ENCODE results near the gene PPIG. TPM values are rescaled to one million over a fixed set of nuclear protein-coding genes. Genes with fewer than 3 reads are reported as not detected.
"Not testable (repeated sequence)": the region's sequence is repeated elsewhere in the genome, so short reads cannot be mapped to it uniquely, and the experiment has no call there.

PPIG gene
- total RNA-seq, 1 experiment from 2014 or later, result 46.5 TPM

DNA sequence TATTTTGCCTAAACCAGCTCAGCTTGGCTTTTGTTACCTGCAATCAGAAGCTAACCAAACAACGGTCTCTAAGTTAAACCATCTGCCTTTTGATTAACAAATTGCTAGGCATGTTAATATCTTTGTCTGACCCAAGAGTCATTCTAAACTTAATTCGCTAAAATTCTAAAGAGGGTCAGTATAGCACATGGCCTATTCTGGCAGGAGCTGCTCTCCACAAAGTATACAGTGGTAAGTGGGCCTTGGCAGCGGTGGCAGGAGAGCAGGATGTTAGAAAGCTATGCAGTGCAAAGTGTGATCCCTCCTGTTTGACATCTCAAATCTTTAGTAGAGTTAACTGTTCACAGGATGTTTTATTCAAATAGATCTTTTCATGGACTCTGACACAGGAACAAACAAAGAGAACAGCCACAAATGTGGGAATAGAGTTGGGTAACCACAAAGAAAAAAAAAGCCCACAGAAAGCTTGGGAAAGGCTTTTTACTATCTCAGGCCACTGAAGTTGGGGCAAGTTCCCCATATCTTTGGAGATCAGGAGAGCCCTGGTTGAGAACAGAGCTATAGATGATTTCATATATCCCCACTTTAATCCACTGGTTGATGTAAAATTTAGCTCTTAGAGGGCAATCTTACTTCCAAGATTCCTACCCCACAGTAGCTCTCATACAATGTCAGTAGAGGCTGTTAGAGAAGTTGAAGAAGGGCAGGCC, 99.4 kb downstream of the PPIG start:
- ChIA-PET CTCF (no interaction called here), POLR2A (interaction anchor here (1.0 kb wide), 1 partner anchor 162 kb away, joined by 3 read pairs; no protein-coding TSS in a partner anchor)
- intact Hi-C loops (cut with micrococcal nuclease; ENCODE audit: unreplicated experiment) (no loop called here), in situ Hi-C loops (cut with HindIII; ENCODE audit: low pct_unique_long_range_greater_than_20kb, low sequenced_read_pairs) (no loop called here)
- Histone ChIP-seq H3K4me1 (ENCODE audit: control insufficient read depth, insufficient read depth, low read length) (no peaks in the 10 kb centered on the region), H3K4me3 (ENCODE audit: low read depth in 2 of 2, low read length in 2 of 2) (no peak overlapping the region), H3K36me3 (ENCODE audit: control insufficient read depth, insufficient read depth, low read length) (no peaks in the 10 kb centered on the region), H3K27ac (ENCODE audit: low read length) (no peak overlapping the region), H3K27me3 (ENCODE audit: control insufficient read depth, insufficient read depth, low read length) (no peaks in the 10 kb centered on the region), H3K9me3 (ENCODE audit: control insufficient read depth, insufficient read depth, low read depth, low read length) (peaks cover 3% of the 10 kb centered on the region; the same call in 1 of the 2 replicates)
- DNase-seq (ENCODE audit: low read depth, low spot score), result no peak
- no peak for ATAC-seq
- no TSS peak for BruUV-seq (replicated peaks)
- TF ChIP-seq POLR2AphosphoS5 (IDR thresholded peaks at IDR 0.05; ENCODE audit: low read depth, low read length) (no peak), TCF7L2 (IDR thresholded peaks at IDR 0.05; ENCODE audit: low read depth, low read length) (no peak), CTCF (IDR thresholded peaks at IDR 0.05) (no peak), SIN3A (IDR thresholded peaks at IDR 0.05; ENCODE audit: borderline replicate concordance, insufficient read depth, low read depth, low read length) (no peak)
- TF ChIP-seq, protein P1, sequence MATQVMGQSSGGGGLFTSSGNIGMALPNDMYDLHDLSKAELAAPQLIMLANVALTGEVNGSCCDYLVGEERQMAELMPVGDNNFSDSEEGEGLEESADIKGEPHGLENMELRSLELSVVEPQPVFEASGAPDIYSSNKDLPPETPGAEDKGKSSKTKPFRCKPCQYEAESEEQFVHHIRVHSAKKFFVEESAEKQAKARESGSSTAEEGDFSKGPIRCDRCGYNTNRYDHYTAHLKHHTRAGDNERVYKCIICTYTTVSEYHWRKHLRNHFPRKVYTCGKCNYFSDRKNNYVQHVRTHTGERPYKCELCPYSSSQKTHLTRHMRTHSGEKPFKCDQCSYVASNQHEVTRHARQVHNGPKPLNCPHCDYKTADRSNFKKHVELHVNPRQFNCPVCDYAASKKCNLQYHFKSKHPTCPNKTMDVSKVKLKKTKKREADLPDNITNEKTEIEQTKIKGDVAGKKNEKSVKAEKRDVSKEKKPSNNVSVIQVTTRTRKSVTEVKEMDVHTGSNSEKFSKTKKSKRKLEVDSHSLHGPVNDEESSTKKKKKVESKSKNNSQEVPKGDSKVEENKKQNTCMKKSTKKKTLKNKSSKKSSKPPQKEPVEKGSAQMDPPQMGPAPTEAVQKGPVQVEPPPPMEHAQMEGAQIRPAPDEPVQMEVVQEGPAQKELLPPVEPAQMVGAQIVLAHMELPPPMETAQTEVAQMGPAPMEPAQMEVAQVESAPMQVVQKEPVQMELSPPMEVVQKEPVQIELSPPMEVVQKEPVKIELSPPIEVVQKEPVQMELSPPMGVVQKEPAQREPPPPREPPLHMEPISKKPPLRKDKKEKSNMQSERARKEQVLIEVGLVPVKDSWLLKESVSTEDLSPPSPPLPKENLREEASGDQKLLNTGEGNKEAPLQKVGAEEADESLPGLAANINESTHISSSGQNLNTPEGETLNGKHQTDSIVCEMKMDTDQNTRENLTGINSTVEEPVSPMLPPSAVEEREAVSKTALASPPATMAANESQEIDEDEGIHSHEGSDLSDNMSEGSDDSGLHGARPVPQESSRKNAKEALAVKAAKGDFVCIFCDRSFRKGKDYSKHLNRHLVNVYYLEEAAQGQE (IDR thresholded peaks at IDR 0.05; ENCODE audit: insufficient read depth in 1 of 2, low read depth in 2 of 2, low read length in 1 of 2), result no peak

DNA sequence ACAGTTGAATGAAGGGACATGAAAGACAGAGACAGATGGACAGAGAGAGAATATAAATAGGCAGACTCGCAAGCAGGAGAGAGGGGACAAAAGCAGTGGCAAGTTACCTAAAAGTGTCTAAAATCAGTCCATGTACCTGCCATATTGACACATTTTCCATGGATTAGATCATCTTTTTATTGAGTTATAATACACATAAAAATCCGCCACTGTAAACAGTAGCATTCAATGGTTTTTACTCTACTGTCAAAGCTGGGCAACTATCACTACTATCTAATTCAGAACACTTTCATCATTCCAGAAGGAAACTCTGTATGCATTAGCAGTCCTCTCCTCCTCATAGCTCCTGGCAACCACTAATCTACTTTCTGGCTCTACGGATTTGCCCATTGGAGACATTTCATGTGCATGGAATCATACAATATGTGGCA, 100.0 kb downstream of the PPIG start:
- DNase-seq (ENCODE audit: low read depth, low spot score) (no peak), ATAC-seq (no peak)
- ChIA-PET POLR2A (interaction anchor here (1.0 kb wide), 1 partner anchor 163 kb away, joined by 3 read pairs; no protein-coding TSS in a partner anchor), CTCF (no interaction called here)
- in situ Hi-C loops (cut with HindIII; ENCODE audit: low pct_unique_long_range_greater_than_20kb, low sequenced_read_pairs), result no loop called here
- H3K27me3 ChIP-seq (ENCODE audit: control insufficient read depth, insufficient read depth, low read length), result no peaks in the 10 kb centered on the region
- no peaks in the 10 kb centered on the region for H3K4me1 ChIP-seq (ENCODE audit: control insufficient read depth, insufficient read depth, low read length)
- H3K36me3 ChIP-seq (ENCODE audit: control insufficient read depth, insufficient read depth, low read length), result no peaks in the 10 kb centered on the region
- no peak overlapping the region for H3K4me3 ChIP-seq (ENCODE audit: low read depth in 2 of 2, low read length in 2 of 2)
- no peak for TF ChIP-seq TCF7L2 (IDR thresholded peaks at IDR 0.05; ENCODE audit: low read depth, low read length)
- no peak for TF ChIP-seq SIN3A (IDR thresholded peaks at IDR 0.05; ENCODE audit: borderline replicate concordance, insufficient read depth, low read depth, low read length)
- no peak for TF ChIP-seq POLR2AphosphoS5 (IDR thresholded peaks at IDR 0.05; ENCODE audit: low read depth, low read length)
- no peak for TF ChIP-seq CTCF (IDR thresholded peaks at IDR 0.05)
- intact Hi-C loops (cut with micrococcal nuclease; ENCODE audit: unreplicated experiment), result no loop called here
- H3K27ac ChIP-seq (ENCODE audit: low read length), result no peak overlapping the region
- H3K9me3 ChIP-seq (ENCODE audit: control insufficient read depth, insufficient read depth, low read depth, low read length), result peaks cover 3% of the 10 kb centered on the region; the same call in 1 of the 2 replicates
- BruUV-seq (replicated peaks), result no TSS peak

GRCh38 chr2:169684712-169685111, 100.6 kb downstream of the PPIG start:
- ATAC-seq; H3K4me1 ChIP-seq (ENCODE audit: control insufficient read depth, insufficient read depth, low read length); H3K27me3 ChIP-seq (ENCODE audit: control insufficient read depth, insufficient read depth, low read length); intact Hi-C loops (cut with micrococcal nuclease; ENCODE audit: unreplicated experiment); CTCF ChIA-PET; POLR2A ChIA-PET; DNase-seq (ENCODE audit: low read depth, low spot score); H3K9me3 ChIP-seq (ENCODE audit: control insufficient read depth, insufficient read depth, low read depth, low read length); H3K36me3 ChIP-seq (ENCODE audit: control insufficient read depth, insufficient read depth, low read length); BruUV-seq (replicated peaks); H3K27ac ChIP-seq (ENCODE audit: low read length); H3K4me3 ChIP-seq (ENCODE audit: low read depth in 2 of 2, low read length in 2 of 2); in situ Hi-C loops (cut with HindIII; ENCODE audit: low pct_unique_long_range_greater_than_20kb, low sequenced_read_pairs): not testable (repeated sequence)

DNA sequence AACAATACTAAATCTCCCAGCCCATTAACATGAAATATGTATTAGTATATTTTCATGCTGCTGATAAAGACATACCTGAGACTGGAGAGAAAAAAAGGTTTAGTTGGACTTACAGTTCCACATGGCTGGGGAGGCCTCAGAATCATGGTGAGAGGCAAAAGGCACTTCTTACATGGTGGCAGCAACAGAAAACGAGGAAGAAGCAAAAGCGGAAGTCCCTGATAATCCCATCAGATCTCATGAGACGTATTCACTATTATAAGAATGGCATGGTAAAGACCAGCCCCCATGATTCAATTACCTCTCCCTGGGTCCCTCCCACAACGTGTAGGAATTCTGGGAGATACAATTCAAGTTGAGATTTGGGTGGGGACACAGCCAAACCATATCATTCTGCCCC, 102.7 kb downstream of the PPIG start:
- H3K4me1 ChIP-seq (ENCODE audit: control insufficient read depth, insufficient read depth, low read length); H3K27me3 ChIP-seq (ENCODE audit: control insufficient read depth, insufficient read depth, low read length); H3K27ac ChIP-seq (ENCODE audit: low read length); CTCF ChIA-PET; H3K36me3 ChIP-seq (ENCODE audit: control insufficient read depth, insufficient read depth, low read length); POLR2A ChIA-PET; H3K4me3 ChIP-seq (ENCODE audit: low read depth in 2 of 2, low read length in 2 of 2); H3K9me3 ChIP-seq (ENCODE audit: control insufficient read depth, insufficient read depth, low read depth, low read length); BruUV-seq (replicated peaks); ATAC-seq; intact Hi-C loops (cut with micrococcal nuclease; ENCODE audit: unreplicated experiment); in situ Hi-C loops (cut with HindIII; ENCODE audit: low pct_unique_long_range_greater_than_20kb, low sequenced_read_pairs); DNase-seq (ENCODE audit: low read depth, low spot score): not testable (repeated sequence)

All from Panc1 (cell line).